NK-92 (cell line): ENCODE results near the gene KCNAB2.

Experiments
- DNase-seq: peaks from one replicate; lab custom pipeline; 2025; ENCODE audit not compliant: unreplicated experiment; lab: John Stamatoyannopoulos, UW

KCNAB2 gene

DNA sequence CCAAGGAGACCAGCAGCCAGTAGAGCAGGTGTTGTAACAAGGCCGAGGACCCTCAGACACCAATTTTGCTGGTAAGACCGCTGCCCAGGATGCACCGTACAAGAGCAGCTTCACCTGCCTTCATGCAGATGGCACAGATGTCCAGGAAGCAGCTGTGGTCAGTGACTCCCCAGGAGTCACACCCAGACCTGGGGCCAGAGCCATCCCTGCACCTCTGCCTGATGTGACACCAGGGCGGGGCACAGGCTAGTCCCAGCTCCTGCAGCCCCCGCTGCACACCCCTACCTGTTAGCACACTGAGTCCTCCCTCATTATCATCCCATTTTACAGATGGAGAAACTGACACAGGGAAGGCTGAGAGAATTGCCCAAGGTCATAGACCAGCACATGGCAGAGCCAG, 16.3 kb upstream of the KCNAB2 start:
- DNase-seq: no peak

DNA sequence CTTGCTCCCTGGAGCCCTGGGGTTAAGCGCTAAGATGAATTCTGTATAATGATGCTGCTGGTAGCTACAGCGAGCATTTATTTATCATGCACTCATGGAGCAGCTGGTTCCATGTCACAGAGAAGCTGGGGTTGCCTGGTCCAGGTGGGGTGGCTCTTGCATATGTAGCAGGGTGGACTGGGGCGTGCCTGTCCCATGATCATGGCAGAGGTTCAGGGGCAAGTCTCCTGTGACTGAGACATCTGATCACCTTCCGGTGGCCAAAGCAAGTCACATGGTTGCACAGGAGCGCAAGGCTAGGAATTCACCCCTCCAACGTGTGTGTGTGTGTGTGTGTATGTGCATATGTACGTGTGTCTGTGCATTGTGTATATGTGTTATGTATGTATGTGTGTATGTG, 15.6 kb upstream of the KCNAB2 start:
- DNase-seq: no peak

DNA sequence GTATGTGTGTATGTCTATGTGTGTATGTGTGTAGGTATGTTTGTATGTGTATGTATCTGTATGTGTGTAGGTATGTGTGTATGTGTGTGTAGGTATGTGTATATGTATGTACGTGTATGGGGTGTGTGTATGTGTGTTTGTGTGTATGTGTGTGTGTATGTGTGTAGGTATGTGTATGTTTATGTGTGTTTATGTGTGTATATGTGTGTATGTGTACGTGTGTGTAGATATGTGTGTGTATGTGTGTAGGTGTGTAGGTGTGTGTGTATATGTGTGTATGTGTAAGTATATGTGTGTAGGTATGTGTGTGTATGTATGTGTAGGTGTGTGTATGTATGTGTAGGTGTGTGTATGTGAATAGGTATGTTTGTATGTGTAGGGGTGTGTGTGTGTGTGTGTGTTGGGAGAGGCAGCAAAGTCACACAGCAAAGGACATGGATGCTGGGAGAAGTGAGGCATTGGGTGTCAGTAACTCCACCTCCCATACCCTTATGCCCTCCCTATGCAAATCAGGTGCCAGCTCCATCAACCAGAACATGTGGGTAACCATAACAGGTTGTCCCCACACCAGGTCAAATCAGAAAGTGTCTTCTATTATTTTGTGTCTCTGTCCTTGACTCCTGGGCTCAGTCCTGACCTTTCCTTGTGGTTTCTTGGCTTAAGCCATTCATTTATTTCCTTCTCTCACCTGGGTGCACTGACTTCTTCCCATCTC, 15.0 kb upstream of the KCNAB2 start:
- DNase-seq: no peak

DNA sequence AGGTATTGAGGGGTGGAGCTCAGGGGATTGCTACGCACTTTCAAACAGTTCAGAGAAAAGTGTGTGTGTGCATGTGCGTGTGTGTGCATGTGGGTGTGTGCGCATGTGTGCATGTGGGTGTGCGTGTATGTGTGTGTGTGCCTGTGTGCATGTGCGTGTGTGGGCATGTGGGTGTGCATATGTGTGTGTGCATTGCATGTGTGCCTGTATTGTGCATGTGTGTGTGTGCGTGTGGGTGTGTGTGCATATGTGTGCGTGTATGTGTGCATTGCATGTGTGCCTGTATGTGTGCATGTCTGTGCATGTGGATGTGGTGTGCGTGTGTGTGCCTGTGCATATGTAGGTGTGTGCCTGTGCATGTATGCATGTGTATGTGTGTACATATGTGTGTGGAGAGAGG, 12.6 kb upstream of the KCNAB2 start:
- DNase-seq: no peak

DNA sequence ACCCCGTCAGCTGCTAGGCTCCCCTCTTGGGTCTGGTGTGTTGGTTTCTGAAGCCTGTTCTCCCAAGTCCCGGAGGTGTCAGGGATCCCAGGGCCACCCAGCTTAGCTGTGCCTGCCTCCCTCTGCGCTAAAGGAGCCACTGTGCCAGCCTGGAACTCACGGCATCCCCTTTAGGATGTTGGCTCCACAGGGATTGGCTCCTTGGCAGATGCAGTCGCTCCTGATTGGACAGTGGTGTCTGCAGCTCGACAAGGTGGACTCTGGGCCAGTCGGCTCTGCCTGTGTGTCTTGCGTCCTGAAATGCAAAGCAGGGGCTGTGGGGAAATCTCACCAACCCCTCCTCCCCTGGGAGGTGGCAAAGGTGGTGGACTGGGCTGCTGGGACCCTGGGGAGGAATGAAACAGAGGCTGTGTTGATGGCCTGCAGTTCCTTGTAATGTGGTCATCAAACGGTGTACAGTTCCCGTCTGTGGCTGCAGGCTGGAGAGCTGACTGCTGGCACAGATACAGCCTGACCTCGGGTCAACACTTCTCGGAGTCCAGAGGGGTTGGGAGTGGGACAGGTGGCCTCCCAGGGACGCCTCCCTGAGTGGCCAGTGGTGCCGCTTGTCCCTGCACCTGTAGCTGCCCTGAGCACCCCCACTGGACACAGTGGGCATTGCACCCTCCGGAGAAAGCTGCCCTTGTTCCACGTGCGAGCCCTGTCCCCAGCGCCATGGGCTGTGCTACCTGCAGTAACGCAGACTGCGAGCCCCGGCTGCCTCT, 11.5 kb upstream of the KCNAB2 start:
- DNase-seq: no peak

DNA sequence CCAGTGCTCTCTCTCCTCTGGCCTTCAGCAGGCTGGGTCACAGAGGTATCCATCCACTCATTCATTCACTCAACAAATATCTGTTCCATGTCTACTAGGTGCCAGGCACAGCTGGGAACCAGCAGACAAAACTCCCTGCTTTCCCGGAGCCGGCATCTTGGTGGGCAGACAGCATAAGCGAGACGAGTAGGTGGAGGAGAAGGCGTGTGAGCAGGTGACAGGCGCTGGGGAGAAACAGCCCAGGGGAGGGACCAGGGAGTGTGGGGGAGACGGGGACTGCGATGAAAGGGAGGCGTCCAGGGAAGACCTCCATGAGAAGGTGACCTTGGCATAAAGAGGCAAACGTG, 11.0 kb upstream of the KCNAB2 start:
- DNase-seq: no peak

DNA sequence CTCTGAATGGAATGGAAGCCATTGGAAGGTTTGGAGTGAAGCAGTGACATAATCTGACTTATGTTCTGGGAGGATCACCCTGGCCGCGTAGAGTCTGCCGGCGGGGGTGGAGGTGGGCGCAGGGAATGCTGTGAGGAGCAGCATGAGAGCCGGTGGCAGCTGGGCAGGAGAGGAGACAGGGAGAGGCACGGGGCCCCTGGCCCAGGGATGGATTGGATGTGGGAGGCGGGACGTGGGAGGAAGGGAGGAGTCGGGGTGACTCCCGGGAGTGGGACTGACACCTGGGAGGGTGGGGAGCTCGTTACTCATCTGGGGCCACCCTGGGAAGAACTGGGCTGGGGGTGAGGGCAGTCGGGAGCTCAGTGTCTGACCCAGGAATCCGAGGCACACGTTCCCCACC, 10.4 kb upstream of the KCNAB2 start:
- DNase-seq: no peak

DNA sequence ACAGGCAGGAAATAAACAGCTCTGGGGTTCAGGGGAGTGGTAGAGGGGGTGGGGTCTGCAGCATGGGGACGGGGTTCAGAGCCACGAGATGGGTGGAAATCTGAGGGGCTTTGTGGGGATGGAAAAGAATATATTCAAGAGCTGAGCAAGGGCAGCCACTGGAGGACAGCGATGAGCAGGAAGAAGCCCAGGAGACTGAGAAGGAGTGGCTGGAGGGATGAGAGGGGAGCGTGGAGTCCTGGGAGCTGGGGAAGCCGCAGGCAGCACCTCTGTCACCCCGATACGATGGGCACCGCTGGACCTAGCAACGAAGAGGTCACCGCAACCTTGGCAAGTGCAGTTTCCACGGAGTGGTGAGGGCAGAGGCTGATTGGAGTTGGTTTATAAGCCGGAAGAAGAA, 10.0 kb upstream of the KCNAB2 start:
- no peak for DNase-seq

DNA sequence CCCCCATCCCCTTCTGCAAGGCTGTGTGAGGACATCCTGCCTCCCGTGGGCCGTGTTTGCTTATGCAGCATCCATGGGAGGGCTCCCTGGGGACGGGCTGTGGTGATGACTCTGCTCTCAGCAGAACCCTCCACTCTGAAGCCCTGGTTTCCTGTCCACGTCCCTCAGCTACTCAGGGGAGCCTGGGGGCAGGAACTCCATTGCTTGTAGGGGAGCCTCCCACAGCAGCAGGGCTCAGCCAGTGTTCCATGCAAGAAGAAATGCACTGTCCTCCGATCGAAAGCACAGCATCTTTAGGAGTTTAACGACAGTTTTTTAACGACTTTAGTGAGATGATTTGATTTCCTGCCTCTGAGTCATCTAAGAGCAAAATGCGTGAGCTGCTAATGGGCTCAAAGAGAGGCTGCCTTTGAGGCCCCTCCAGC, 8.3 kb upstream of the KCNAB2 start:
- no peak for DNase-seq

DNA sequence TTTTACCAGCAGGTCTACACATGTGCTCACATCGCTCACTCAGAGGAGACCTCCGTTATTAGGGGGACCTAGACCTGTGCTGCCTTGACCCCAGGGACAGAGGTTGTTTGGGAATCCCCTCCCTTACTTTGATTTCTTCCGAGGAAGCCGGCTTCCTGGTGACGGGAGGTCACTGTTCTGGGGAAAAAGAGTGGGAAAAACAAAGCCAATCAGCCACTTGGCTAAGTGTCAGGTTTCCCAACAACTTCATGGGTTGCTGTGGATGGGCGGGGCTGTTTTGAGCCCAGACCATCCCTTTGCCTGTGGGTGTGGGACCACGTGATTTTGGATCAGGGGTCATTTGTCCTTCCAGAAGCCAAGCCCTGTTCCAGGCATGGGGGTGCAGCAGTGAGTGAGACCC, 7.1 kb upstream of the KCNAB2 start:
- DNase-seq: no peak

DNA sequence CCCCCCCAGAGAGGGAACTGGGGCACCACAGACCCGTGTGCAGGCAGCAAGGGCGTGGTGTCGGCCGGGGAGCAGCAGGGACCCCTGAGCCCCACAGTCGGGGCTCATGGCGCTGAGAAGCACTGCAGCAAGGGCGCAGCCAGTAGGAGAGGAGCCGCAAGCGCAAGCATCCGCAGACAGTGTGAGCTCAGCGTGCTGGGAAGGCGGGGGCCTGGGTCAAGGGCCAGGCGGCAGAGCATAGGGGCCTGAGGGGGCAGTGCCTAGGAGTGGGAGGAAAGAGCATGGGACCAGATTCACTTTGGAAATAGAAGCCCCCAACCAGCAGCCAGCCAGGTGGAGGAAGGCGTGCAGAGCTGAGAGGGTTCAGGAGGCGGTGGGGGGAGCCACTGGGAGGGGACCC, 6.7 kb upstream of the KCNAB2 start:
- DNase-seq: no peak

DNA sequence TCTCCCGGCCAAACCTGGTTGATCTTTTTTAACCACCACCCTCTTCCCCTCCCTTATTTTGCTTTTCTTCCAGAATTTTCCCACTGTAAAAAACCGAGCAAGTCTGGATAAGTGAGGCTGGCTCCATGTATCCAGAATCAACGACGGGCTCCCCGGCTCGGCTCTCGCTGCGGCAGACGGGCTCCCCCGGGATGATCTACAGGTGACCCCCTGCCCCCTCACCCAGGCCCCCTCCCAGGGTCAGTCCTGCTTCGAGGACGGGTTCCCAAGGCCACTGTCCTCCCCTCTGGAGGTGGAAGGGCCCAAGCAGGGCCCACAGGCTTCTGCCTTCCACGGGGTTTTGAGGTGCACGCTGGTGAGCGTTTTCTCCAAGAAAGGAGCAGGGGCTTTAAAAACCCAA, 5.2 kb upstream of the KCNAB2 start:
- DNase-seq: no peak

DNA sequence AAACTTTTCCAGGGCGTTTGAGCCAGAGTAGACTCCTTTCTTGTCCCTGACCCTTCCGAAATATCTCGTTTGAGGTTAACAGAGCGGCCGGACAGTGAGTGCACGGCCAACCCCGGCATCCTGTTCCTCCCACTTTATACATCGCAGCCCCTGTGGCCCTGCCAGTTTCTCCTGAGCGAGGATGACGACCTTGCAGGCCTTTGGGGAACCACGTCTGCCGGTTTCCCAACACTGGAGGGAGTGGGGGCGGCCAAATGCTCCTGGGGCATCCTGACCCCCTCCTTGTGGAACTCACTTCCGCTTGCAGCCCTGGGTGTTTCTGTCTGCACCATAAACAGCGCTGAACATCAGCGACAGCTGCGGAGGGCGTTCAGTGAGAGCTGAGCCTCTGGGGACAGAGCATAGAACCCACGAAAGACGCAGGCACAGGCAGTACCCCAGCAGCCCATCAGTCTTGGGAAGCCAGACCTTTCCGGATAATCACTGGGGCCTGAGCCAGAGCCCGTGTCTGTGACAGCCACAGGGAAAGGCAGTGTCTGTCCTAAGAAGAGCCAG, 4.8 kb upstream of the KCNAB2 start:
- no peak for DNase-seq

DNA sequence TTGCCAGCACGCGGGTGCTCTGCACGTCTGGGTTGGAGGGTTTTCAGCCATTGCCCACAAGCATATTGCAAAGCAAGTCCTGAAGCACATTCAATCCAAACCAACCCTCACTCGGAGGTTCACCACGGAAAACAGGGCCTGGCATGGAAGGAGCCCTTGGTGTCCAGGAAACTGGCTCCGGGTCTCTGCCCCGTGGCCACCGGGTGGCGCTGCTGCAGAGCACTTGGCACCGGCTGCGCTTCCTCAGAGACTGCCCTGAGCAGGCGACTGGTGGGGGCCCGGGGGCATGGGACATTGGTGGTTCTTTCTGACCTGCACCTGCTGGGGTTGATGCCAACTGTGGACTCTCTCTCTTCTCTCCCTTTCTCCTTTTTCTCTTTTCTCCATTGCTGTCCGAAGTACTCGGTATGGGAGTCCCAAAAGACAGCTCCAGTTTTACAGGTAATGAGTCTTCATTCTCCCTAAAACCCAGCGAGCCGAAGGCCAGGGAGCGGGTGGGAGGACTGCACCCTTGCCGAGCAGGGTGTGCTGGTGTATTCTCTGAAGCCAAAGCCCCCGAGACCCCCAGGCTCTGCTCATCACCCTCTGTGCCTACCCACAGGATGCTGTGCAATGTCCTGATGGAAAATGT, 4.1 kb upstream of the KCNAB2 start:
- no peak for DNase-seq

DNA sequence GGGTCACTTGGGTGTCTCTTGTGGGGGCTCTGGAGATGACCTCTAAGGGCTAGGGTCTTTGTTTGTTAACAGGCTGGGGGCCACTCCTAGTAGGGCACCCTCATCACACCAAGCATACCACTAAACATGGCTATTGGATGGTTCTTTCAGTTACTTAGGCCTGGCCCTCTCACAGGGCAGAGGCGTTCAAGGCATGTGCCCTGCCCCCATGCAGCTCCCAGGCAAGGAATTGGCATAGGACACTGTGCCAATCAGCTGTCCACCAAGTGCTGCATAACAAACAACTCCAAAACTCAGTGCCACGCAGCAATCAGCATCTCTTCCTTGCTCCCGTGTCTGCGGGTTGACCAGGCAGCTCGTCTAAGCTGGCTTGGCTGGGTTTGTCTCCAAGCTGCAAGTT, 2.1 kb upstream of the KCNAB2 start:
- DNase-seq: no peak

DNA sequence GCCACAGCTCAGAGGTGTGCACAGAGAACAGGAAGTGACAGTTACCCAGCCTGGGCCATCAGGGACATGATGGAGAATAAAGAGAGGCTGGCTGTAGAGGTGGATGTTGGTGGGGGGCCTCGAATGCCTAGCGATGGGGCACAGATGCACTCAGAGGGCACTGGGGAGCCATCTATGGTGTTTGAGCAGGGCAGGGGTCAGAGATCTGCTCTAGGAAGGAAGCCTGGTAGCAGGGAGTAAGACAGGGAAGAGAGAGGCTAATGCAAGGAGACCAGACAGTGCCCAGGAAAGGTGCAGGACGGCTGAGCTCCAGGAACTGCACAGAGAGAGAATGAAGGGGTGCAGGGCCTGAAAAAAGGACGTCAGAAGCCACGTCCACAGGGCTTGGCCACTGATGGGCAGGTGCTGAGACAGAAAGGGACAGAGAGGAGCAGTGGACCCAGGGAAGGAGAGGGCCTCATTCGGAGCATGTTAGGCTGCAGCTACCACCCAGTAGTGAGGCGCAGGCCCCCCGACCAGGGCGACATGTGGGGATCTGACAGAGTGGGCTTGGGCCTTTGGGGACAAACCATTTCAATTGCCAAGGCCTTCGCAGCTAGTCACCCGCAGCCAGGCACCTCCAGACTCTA, 1.1 kb upstream of the KCNAB2 start:
- DNase-seq: no peak

DNA sequence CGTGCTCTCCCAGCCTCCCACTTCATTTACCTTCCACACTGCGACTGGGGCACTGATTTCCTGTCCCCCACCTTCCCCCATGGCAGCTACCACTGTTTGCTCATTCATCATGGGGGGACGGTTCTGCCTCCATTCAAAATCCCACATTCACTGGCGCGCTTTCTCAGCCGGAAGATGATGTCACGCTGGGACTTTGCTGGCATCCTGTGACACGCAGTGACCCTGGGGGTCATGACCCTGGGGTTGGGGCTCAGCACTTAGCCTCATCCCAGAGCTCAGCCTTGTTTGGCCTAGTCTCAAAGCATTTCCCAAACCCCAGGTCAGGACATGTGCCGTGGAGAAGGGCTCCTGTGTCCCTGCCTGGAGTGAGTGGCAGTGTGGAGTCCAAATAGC, 582 bp upstream of the KCNAB2 start:
- no peak for DNase-seq

DNA sequence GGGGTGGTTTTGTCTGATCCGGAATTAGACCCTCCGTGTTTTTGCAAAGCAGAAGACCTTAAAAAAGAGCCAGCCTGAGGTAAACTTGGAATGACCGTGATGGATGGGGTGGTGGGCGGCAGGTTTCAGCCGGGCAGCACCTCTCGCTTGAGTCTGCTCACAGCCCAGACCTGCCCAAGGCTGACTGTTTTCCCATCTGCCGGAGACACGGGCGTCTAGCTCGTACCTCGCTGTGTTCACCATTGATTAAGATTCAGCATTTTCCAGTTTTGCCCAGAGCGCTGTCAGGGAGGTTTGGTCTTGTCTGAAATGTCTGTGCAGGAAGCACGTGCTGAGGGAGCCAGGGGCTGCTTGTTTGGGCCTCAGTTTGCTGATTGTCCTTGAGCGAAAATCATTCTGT, 591 bp downstream of the KCNAB2 start:
- no peak for DNase-seq

DNA sequence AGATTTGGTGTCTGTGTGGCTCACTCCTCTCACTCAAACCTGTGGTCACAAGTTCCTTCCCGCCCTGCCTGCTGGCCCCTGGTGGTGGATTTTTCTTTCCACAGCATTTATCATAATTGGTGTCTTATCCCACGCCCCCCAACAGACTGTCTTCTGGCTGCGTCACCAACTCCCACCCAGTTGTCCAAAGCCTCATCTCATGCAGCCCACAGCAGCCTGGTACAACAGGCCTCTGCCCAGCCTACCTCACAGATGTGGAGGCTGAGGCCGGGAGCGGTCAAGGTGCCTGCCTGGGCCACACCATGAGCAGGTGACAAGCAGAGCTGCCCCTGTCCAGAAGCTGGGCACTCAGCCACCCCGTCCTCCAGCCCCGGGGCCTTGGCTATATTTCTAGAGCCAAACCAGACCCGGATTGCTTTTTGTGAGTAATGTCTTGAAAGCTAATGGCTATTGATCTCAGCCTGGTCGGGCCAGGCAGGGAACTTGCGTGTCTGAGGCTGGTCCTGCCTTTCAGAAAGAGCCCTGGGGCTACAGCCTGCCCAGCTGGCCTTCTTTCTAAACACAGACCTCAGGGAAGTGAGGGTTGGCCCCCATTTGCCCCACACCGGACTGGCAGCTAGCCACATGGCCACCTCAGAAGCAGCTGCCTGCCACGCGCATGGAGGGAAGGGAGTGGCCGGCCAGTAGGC, 2.6 kb downstream of the KCNAB2 start:
- DNase-seq: no peak

DNA sequence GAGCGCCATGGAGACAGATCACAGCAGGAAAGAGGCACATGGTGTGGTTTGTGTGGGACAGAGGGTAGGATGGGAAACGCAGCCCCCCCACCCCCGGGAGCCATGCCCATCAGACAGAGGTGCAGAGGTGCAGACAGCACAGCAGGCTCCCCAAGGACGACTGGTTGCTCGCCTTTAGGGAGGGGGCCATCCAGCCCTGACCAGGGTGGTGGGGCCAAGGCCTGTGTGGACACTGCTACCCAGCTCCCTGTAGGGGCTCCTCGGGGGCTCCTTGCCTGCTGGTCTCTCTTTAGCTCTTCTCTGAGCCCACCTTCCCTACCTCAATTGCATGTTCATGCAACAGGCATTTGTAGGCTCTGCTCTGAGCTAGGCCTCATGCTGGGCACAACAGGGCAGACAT, 3.7 kb downstream of the KCNAB2 start:
- no peak for DNase-seq

DNA sequence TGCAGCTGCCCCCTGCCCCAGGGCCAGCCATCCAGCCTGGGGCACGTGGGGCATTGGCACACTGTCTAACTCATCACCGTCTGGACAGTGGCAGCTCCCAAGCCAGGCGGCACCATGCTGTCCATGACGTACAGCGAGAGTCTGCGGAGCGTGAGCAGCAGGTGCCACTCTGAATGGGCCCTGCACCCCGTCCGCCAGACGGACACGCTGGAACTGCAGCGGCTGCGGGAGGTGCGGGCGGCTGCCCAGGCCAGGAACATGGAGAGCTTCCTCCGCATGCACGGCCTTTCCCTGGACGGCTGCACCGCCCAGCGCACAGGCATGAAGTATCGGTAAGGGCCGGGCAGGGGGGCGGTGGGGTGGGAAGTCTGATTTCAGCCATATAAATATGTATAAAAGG, 5.7 kb downstream of the KCNAB2 start:
- no peak for DNase-seq
